GM10266 (cell line): ENCODE results near the gene DCAF4.

Source experiments
- DNase-seq: peaks from one replicate; pipeline ENCODE4 v3.0.0; 2012; ENCODE audit errors: extremely low spot score
- TF ChIP-seq, protein P1 (sequence below): IDR thresholded peaks from 2 replicates; pipeline ENCODE4 v1.5.1; 2012; ENCODE audit warnings: mild to moderate bottlenecking, low read depth; ENCODE audit not compliant: control insufficient read depth, insufficient read depth; ENCODE audit errors: missing control alignments

Gene DCAF4

GRCh38 chr14:72970058-72970630, 43.9 kb downstream of the DCAF4 start:
- no peak for DNase-seq
- TF ChIP-seq, protein P1, sequence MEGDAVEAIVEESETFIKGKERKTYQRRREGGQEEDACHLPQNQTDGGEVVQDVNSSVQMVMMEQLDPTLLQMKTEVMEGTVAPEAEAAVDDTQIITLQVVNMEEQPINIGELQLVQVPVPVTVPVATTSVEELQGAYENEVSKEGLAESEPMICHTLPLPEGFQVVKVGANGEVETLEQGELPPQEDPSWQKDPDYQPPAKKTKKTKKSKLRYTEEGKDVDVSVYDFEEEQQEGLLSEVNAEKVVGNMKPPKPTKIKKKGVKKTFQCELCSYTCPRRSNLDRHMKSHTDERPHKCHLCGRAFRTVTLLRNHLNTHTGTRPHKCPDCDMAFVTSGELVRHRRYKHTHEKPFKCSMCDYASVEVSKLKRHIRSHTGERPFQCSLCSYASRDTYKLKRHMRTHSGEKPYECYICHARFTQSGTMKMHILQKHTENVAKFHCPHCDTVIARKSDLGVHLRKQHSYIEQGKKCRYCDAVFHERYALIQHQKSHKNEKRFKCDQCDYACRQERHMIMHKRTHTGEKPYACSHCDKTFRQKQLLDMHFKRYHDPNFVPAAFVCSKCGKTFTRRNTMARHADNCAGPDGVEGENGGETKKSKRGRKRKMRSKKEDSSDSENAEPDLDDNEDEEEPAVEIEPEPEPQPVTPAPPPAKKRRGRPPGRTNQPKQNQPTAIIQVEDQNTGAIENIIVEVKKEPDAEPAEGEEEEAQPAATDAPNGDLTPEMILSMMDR: no peak

- TF ChIP-seq, protein P1: no peak
- no peak for DNase-seq
Observed at GRCh38 chr14:72970824-72971434, 44.7 kb downstream of the DCAF4 start.

DNA sequence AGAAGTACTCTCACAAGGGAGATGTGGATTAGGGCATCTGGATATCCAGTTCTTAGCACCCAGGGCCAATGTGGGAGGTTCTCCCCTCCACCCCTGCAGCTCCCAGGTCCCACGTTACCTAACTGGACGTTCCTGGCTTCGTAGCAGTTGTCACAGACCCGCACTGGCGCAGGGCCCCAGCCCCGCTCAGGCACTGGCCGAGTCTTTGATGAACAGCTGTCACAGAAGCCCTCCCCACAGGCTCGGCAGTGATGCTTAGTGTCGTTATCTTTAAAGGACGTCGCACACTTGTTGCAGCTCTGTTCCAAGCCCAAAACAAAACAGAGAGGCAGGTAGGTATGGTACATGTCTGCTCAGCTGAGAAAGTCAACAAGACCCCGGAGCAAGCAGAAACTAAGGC, 48.4 kb downstream of the DCAF4 start:
- TF ChIP-seq, protein P1: no peak
- DNase-seq: no peak

- TF ChIP-seq, protein P1: no peak
- DNase-seq: no peak
Observed at GRCh38 chr14:72975770-72976169, 49.5 kb downstream of the DCAF4 start.

GRCh38 chr14:72978856-72979255, 52.6 kb downstream of the DCAF4 start:
- no peak for DNase-seq
- TF ChIP-seq, protein P1: no peak

DNA sequence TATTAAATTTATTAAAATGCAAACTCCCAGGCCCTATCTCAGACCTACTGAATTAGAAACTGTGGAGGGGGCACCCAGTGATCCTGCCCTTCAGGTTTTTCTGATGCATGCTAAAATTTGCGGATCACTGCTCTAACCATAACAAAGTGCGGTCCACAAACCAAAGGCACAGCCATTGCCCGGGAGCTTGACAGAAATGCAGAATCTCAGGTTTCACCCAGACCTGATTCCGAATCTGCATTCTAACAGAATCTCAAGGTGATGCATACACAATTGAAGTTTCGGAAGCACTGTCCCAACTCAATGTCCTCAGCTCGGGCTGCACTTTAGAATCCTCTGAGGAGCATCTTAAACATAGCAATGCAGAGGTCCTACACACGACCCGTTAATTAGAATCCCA, 54.6 kb downstream of the DCAF4 start:
- no peak for DNase-seq
- TF ChIP-seq, protein P1: no peak

DNA sequence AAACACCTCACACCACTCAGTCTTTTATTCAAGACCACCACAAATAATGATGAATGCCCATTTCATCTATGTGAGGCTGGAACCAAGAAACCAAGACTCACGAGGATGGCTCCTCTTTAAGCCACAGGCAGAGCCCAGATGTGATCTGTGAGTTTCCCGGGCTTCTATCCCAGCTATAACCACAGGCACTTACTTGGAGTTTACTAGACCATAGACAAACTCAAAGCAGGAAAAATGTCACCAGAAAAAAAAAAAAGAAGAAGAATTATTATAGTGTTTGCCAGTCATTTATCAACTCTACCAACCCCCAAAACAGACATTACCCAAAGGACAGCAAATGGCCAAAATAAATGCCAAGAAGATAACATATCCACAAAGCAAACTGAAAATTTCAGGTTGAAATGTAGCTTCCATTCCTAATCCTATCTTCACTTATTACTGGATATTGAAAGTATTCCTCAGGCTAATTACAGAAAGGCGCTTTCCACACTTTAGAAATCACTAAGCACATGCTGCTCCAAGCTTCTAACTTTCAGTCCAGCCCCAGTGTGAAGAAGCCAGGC, 56.0 kb downstream of the DCAF4 start:
- TF ChIP-seq, protein P1: no peak
- DNase-seq: no peak
